Endothelial cell of umbilical vein (primary cell): ENCODE results near the gene DENND5A. TPM values are rescaled to one million over a fixed set of nuclear protein-coding genes. Genes with fewer than 3 reads are reported as not detected.

Source experiments
- BruUV-seq: library from RNA; stranded (reverse); fragments of 400-500 nt; replicated peaks from 2 replicates; lab custom pipeline; 2021; lab: Mats Ljungman, UMichigan
- CTCF ChIA-PET: fragments of 300-600, 350-600 bp; sonication (Branson Sonifier 250); formaldehyde crosslinking; loops from one replicate; lab custom pipeline; 2021; ENCODE audit warnings: antibody characterized with exemption, inconsistent platforms; lab: Charles Lee
- POLR2A ChIA-PET: fragments of 300-600, 350-600 bp; sonication (Branson Sonifier 250); formaldehyde crosslinking; loops from one replicate; lab custom pipeline; 2021; ENCODE audit warnings: antibody characterized with exemption, inconsistent platforms; lab: Charles Lee
- DNase-seq: peaks from one replicate; pipeline ENCODE4 v3.0.0-alpha.2; 2011; ENCODE audit warnings: low read depth, low spot score
- FAIRE-seq: peaks from 2 replicates; lab custom pipeline; 2011; peaks lifted over from hg19 to GRCh38; lab: Jason Lieb, UNC
- H2AFZ ChIP-seq: 2 replicates; pipeline ENCODE4 v1.6.0; 2012; ENCODE audit warnings: low read depth, low read length, control low read depth, inconsistent platforms
- H3K27ac ChIP-seq: 2 replicates; pipeline ENCODE4 v1.5.1; 2011; ENCODE audit warnings: low read depth, mild to moderate bottlenecking, control low read depth, low read length, moderate library complexity; ENCODE audit not compliant: insufficient read depth
- H3K27me3 ChIP-seq, 2 experiments: 2 replicates each; pipeline versions ENCODE4 v1.6.0 to v1.6.1; 2011; ENCODE audit warnings: low read length in 2 of 2, mixed read lengths in 1 of 2; ENCODE audit not compliant: control insufficient read depth in 2 of 2, insufficient read depth in 2 of 2
- H3K36me3 ChIP-seq, 2 experiments: 2 replicates in 1 of 2; 3 replicates in 1 of 2; pipeline ENCODE4 v1.5.1; 2011; ENCODE audit warnings: low read length in 2 of 2, mild to moderate bottlenecking in 1 of 2, moderate library complexity in 1 of 2; ENCODE audit not compliant: control insufficient read depth in 2 of 2, insufficient read depth in 2 of 2; ENCODE audit errors: extremely low read depth in 1 of 2
- H3K4me1 ChIP-seq: 3 replicates; pipeline ENCODE4 v1.5.1; 2011; ENCODE audit warnings: mild to moderate bottlenecking, low read length; ENCODE audit not compliant: control insufficient read depth, insufficient read depth; ENCODE audit errors: extremely low read depth
- H3K4me2 ChIP-seq: 2 replicates; pipeline ENCODE4 v1.6.1; 2011; ENCODE audit warnings: low read length, control low read depth, mixed read lengths; ENCODE audit not compliant: insufficient read depth
- H3K4me3 ChIP-seq, 3 experiments: fragments of 200-600 bp in 1 of 3; sonication (generic), shearing (Covaris generic) in 1 of 3; replicated peaks in 1 of 3; 2 replicates each; pipeline ENCODE4 v1.5.1; 2011 to 2016; ENCODE audit warnings: control low read depth in 3 of 3, low read length in 3 of 3, mild to moderate bottlenecking in 2 of 3, inconsistent platforms in 1 of 3, low read depth in 1 of 3, moderate library complexity in 1 of 3; ENCODE audit not compliant: insufficient read depth in 1 of 3
- H3K79me2 ChIP-seq: 2 replicates; pipeline ENCODE4 v1.6.0; 2012; ENCODE audit warnings: low read length, inconsistent platforms; ENCODE audit not compliant: control insufficient read depth, insufficient read depth
- H3K9ac ChIP-seq: replicated peaks from 2 replicates; pipeline ENCODE3; 2011; ENCODE audit warnings: low read length, control low read depth; ENCODE audit not compliant: insufficient read depth; ENCODE audit errors: extremely low read depth
- H3K9me1 ChIP-seq: replicated peaks from 3 replicates; pipeline ENCODE4 v1.6.0; 2011; ENCODE audit warnings: mild to moderate bottlenecking, low read length; ENCODE audit not compliant: control insufficient read depth, insufficient read depth; ENCODE audit errors: extremely low read depth
- H3K9me3 ChIP-seq: replicated peaks from 2 replicates; pipeline ENCODE4 v1.5.1; 2012; ENCODE audit warnings: low read length, inconsistent platforms; ENCODE audit not compliant: control insufficient read depth, insufficient read depth
- H4K20me1 ChIP-seq: replicated peaks from 2 replicates; pipeline ENCODE3; 2011; ENCODE audit warnings: mild to moderate bottlenecking, low read length; ENCODE audit not compliant: control insufficient read depth, insufficient read depth; ENCODE audit errors: extremely low read depth
- EZH2 ChIP-seq: IDR thresholded peaks from 2 replicates; pipeline ENCODE4 v1.6.1; 2012; ENCODE audit warnings: borderline replicate concordance, low read depth, mild to moderate bottlenecking, moderate library complexity, low read length, inconsistent platforms; ENCODE audit not compliant: severe bottlenecking
- FOS ChIP-seq: IDR thresholded peaks from 2 replicates; pipeline ENCODE4 v1.6.1; 2011; ENCODE audit warnings: mild to moderate bottlenecking, low read length, moderate library complexity, borderline replicate concordance; ENCODE audit not compliant: insufficient read depth
- GATA2 ChIP-seq: IDR thresholded peaks from 2 replicates; pipeline ENCODE4 v1.7.0; 2011; ENCODE audit warnings: low read depth, mild to moderate bottlenecking, moderate library complexity, mixed read lengths, low read length; ENCODE audit not compliant: insufficient read length, insufficient read depth
- JUN ChIP-seq: IDR thresholded peaks from 2 replicates; pipeline ENCODE4 v1.6.1; 2011; ENCODE audit warnings: borderline replicate concordance, low read depth; ENCODE audit not compliant: insufficient read length, insufficient read depth
- MYC ChIP-seq: IDR thresholded peaks from one replicate; pipeline ENCODE4 v1.6.1; 2011; ENCODE audit warnings: mild to moderate bottlenecking, low read depth, low read length
- POLR2A ChIP-seq: IDR thresholded peaks from 2 replicates; pipeline ENCODE4 v1.6.1; 2012; ENCODE audit warnings: low read depth, mild to moderate bottlenecking, control low read depth, low read length
- POLR2AphosphoS5 ChIP-seq: IDR thresholded peaks from 2 replicates; pipeline ENCODE4 v1.6.1; 2012; ENCODE audit warnings: low read depth, mild to moderate bottlenecking, control low read depth, low read length, moderate library complexity; ENCODE audit not compliant: insufficient read depth
- dilution Hi-C: fragments of 300-500 bp; cut with MboI; formaldehyde crosslinking; loops from one replicate; pipeline ENCODE4 v1.15.0; 2019; ENCODE audit warnings: low sequenced_read_pairs; ENCODE audit not compliant: extremely low pct_ligation_motif_present
- intact Hi-C: fragments of 100-400 bp; cut with micrococcal nuclease; formaldehyde crosslinking; loops from one replicate; pipeline ENCODE4 v1.10.0; 2022
- polyA plus RNA-seq, 4 experiments: library from polyadenylated mRNA; depleted of rRNA in 3 of 4; stranded (reverse) in 3 of 4; unstranded in 1 of 4; fragments of >200 nt; gene quantifications; 2 replicates each; pipeline versions ENCODE4 v1.2.1 to v1.2.3, GENCODE V29; 2011 to 2012; ENCODE audit warnings: missing spikeins in 1 of 4
- total RNA-seq: library from RNA; stranded (reverse); gene quantifications from 2 replicates; pipeline ENCODE4 v1.2.3, GENCODE V29; 2021
- TF ChIP-seq, protein P1 (sequence below), 2 donors: IDR thresholded peaks; 1 replicate in 1 of 2; 2 replicates in 1 of 2; pipeline ENCODE4 v1.5.1; 2011; ENCODE audit warnings: low read length in 2 of 2, mild to moderate bottlenecking in 2 of 2, moderate library complexity in 2 of 2, control low read depth in 1 of 2, inconsistent platforms in 1 of 2, low read depth in 1 of 2; ENCODE audit not compliant: insufficient read depth in 1 of 2; ENCODE audit errors: extremely low read depth in 1 of 2
- TF ChIP-seq, protein P2 (sequence below): IDR thresholded peaks from 2 replicates; pipeline ENCODE4 v1.6.1; 2011; ENCODE audit not compliant: insufficient read depth, insufficient read length

DENND5A gene
- total and polyA plus RNA-seq, 2 donors (not counting 3 experiments of a cell fraction or from before 2014, with no cell fraction given), result 116 to 220 TPM

DNA sequence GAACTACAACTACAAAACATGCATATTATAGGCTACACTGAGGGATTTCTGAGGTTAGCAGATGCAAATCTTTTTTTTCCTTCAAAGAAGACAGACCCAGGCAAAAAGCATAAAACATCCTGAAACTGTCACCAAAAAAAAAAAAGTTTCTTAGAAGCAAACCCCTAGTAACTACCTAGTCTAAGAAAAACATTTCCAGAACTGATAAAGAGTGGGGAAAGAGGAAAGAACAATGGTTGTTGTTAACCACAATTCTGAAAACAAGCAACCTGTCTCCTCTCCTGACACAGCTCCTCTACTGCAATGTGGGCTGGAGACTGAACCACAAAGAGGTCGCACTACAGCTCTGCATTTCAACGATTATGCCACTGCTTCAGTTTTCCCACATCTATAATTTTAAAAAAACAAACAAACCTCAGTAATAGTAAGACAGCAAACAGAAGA is 15.0 kb downstream of the DENND5A start:
- Histone ChIP-seq H3K4me1 (peaks cover 35% of the 10 kb centered on the region), H3K27me3 (no peaks in the 10 kb centered on the region), H3K79me2 (peaks cover 91% of the 10 kb centered on the region), H3K4me2 (peak overlapping the region; percentile 34), H3K9ac (peak overlapping the region; percentile 18), H2AFZ (no peak overlapping the region), H4K20me1 (no peaks in the 10 kb centered on the region), H3K27ac (peak overlapping the region; percentile 1), H3K36me3 (no peaks in the 10 kb centered on the region), H3K9me3 (no peaks in the 10 kb centered on the region), H3K9me1 (peaks cover 3% of the 10 kb centered on the region), H3K4me3 (no peak overlapping the region)
- TF ChIP-seq, protein P1, sequence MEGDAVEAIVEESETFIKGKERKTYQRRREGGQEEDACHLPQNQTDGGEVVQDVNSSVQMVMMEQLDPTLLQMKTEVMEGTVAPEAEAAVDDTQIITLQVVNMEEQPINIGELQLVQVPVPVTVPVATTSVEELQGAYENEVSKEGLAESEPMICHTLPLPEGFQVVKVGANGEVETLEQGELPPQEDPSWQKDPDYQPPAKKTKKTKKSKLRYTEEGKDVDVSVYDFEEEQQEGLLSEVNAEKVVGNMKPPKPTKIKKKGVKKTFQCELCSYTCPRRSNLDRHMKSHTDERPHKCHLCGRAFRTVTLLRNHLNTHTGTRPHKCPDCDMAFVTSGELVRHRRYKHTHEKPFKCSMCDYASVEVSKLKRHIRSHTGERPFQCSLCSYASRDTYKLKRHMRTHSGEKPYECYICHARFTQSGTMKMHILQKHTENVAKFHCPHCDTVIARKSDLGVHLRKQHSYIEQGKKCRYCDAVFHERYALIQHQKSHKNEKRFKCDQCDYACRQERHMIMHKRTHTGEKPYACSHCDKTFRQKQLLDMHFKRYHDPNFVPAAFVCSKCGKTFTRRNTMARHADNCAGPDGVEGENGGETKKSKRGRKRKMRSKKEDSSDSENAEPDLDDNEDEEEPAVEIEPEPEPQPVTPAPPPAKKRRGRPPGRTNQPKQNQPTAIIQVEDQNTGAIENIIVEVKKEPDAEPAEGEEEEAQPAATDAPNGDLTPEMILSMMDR (IDR thresholded peaks at IDR 0.05; ENCODE audit: extremely low read depth in 1 of 2, insufficient read depth in 1 of 2, low read depth in 1 of 2, low read length in 2 of 2), result no peak
- TF ChIP-seq JUN (no peak), FOS (no peak), GATA2 (no peak), MYC (no peak), POLR2AphosphoS5 (no peak), POLR2A (no peak), EZH2 (no peak)
- TF ChIP-seq, protein P2, sequence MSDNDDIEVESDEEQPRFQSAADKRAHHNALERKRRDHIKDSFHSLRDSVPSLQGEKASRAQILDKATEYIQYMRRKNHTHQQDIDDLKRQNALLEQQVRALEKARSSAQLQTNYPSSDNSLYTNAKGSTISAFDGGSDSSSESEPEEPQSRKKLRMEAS, result no peak
- BruUV-seq, result no TSS peak
- dilution Hi-C loops (no loop called here), intact Hi-C loops (loop anchor here (5.0 kb wide), 1 partner anchor 48 kb away; no protein-coding TSS in a partner anchor)
- CTCF ChIA-PET, result interaction anchor here (0.6 to 1.3 kb wide), 3 partner anchors 8 to 14 kb away, joined by 3 to 5 read pairs (median 4); no protein-coding TSS in a partner anchor
- POLR2A ChIA-PET, result interaction anchor here (0.5 to 0.7 kb wide), 2 partner anchors 78 to 114 kb away, joined by 5 to 7 read pairs; no protein-coding TSS in a partner anchor
- FAIRE-seq (peak; percentile 26), DNase-seq (peak; percentile 68)
